GM19328 (cell line): ENCODE results near the gene CDK4.

Source experiments
- ATAC-seq: cut with Tn5 transposase; IDR thresholded peaks from one replicate; pipeline ENCODE4 v1.9.1; 2021; ENCODE audit warnings: mild to moderate bottlenecking, moderate library complexity; ENCODE audit not compliant: unreplicated experiment

CDK4 gene

DNA sequence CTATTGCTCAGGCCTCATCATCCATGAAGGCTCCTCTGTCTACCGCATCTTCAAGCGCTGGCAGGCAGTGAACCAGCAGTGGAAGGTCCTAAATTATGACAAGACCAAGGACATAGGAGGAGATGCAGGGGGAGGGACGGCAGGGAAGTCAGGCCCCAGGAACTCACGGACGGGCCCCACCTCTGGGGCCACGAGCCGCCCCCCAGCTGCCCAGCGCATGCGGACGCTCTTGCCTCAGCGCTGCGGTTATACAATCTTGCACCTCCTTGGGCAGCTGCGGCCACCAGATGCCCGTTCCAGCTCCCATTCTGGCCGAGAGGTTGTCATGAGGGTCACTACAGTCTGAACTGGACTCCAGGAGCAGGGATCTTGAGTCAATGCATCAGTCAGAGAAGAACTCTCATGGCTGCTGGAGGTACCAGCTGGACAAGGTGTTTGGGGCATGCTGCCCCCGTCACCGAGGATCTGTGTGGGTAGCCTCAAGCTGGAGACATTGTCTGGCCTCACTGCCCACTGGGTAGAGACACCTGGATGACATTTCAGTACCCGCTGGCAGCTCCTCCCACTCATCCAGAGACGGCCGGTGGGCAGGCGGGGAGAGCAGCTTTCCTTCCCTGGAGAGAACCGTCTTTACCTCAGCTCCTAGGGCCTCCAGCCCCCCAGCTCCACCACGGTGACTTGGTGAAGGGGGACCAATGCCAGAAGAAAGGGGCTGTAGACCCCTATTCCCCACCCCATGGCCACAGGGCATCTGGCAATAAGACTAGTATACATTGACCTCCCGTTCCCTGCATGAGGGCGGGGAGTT lies 6.6 kb upstream of the CDK4 start:
- ATAC-seq: no peak

DNA sequence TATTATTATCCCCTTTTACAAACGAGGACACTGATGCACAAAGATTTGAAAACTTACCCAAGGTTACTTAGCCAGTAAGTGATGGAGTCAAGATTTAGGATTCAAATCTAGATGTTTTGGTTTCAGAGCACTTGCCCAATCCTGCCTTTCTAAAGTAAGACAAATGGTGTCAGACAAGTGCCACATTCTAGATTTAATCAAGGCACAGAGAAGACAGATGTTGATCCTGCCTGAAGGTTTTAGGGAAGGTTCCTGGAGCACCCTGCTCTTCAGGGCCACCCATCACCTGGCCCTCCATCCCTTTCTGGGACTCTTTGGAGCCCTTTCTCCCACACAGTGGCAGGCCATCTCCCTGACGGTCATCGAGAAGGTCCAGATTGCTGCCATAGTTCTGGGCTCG lies 5.7 kb upstream of the CDK4 start:
- ATAC-seq: no peak

DNA sequence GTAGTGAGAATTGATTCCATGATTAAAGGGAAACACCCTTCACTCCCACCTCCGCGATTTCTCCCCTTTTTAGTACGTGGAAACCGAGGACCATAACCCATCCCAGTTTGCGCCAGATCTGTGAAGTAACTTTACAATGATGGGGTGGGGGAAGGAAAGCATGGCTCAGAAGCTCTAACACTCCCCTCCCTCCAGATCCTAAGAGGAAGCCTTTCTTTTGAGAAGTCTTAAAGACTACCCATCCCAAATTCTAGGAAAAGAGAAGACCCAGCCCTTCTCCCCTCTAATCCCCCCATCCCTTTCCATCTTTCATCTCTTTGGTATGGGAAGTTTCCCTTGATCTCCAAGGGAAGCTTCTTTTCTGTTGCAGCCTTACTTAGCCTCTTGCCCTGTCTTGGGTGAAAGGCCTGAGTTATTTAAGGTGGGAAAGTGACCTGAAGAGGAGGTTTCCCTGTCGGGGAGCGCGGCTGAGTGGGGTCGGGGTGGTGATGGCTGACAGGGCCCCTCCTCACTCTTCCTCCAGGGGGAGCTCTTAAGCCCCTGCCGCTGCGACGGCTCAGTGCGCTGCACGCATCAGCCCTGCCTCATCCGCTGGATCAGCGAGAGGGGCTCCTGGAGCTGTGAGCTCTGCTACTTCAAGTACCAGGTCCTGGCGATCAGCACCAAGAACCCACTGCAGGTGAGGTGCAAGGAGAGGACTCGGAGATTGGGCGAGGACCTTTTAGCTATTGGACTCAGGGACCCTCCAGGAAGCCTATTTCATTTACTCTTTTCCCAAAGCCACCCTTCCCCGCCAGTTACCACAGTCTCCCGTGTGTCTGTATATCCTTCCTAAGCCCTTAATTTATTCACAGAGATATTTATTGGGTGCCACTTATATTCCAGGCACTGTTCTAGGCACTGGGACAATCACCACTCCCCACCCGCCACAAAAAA lies 4.6 kb upstream of the CDK4 start:
- no peak for ATAC-seq

DNA sequence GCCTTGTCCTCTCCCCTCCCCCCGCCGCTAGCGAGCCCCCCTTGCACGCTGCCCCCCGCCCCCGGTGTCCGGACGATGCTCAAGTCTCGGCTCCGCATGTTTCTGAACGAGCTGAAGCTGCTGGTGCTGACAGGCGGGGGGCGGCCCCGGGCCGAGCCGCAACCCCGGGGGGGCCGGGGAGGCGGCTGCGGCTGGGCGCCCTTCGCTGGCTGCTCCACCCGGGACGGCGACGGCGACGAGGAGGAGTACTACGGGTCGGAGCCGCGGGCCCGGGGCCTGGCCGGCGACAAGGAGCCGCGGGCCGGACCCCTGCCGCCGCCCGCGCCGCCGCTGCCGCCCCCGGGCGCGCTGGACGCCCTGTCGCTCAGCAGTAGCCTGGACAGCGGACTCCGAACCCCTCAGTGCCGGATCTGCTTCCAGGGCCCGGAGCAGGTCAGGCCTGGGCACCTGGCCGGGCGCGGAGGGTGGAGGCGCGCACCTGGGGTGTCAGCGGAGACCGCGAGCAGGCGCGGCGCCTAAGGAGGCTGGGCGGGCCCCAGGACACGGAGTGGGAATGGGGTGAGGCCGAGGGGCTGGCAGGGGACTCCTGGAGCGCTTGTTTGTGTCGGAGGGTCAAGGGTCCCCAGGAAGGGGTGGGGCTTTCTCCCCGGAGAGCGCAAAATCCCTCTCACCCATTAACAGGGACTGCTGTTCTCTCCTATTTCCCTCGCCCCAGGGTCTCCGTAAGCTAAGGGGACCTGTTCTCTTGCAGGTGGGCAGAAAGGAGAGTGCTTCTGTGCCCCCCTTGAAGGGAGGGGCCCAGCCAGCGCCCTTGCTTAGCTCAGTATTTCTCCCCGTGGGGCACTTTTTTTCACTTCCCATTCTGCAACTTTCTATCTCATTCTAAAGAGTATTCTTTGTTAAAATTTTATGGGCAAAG lies 3.6 kb upstream of the CDK4 start:
- no peak for ATAC-seq

DNA sequence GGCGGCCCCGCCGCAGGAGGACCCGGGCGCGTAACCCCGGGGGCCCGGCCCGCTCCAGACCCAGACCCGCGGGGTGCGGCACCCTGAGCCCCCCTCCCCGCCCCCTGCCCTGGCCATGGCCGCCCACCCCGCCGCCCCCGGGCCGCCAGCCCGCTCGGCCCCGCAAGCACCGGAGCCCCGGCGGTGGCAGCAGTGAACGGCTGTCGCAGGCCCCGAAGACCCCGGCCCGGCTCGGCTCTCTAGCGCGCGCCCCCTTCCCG lies 3.0 kb upstream of the CDK4 start:
- ATAC-seq: no peak

DNA sequence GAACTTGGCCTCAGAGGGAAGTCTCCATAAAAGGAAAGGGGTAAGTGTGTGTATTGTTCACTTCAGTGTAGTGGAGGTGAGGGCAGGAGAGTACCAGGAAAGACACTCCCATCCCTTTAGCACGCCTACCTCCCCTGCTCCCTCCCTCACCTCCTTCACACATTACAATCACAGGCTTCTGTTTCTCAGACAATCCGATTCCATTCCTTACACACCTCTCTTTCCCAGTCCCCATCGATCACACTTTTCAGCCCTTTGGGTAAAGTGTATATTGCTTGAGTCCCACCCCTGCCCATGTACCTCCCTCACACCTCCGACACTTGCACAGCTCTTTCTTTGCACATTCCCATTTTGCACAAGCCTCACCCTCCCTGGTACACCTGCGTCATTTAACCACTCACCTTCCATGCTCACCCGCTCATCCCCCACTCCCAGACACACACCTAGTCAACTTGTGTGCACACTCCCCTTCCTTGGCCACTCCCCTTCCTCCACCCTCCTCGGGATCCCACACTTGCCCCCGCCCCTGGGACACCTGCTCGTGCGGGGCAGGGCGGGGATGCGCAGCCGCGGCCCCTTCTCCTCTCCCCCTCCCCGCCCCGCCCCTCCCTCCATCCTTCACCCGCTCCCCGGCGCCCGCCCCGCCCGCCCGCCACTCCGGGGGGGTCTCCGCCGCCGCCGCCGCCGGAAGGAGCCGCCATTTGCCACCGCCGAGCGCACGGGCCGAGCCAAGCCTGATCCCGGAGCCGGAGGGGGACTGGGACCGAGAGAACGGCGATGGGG lies 2.5 kb upstream of the CDK4 start, which contains the start of gene MARCHF9:
TSS of gene MARCHF9 (plus strand) at position 693 of the 783 bp plus-strand sequence. CDS start 426 bp downstream, outside the sequence.
- ATAC-seq: peak; percentile 35

DNA sequence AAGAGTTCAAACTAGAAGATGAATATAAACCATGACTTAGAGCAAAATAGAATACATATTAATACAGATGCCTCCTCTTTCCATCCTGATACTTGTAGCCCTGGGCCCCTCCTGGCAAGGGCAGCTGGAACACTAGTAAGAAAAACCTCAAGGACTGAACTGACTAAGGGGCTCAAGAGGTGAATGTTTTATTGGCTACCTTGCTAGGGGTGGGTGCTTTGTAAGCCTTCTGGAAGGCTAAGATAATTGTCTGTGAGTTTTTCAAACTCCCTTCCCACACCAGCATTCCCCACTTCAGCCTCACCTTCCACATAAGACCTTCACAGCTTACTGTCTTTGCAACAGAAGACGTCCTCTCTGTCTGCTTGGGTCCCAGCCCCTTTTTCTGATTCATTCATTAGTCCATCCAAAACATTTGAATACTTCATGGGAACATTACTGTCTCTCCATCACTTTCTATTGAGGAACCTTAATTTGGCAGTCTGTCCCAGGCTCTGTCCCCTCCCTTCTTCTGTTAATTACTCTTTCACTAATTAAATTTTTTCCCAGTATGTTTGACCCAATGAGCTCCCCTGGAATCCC lies 1.7 kb upstream of the CDK4 start:
- no peak for ATAC-seq

DNA sequence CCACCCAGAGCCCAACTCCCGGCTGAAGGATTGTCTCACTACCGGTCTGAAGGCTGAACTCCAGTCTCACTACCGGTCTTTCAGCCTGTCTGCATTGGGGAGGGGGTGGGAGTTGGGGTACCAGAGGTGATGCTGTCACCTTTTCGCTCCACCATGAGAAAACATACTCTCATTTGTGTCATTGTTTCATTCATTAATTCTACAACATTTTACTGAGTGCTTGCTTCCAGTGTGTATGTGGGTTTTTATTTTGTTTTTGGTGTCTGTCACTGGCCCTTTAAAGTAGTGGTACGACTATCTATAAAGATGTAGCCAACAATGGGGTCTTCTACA lies 524 bp upstream of the CDK4 start:
- ATAC-seq: no peak

DNA sequence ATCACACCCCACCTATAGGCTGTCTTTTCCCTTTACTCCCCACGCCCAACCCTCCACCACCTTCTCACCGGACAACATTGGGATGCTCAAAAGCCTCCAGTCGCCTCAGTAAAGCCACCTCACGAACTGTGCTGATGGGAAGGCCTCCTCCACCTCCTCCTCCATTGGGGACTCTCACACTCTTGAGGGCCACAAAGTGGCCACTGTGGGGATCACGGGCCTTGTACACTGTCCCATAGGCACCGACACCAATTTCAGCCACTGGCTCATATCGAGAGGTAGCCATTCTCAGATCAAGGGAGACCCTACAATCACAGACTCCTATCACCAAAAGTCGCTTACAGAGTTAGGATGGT lies 700 bp downstream of the CDK4 start:
- no peak for ATAC-seq

DNA sequence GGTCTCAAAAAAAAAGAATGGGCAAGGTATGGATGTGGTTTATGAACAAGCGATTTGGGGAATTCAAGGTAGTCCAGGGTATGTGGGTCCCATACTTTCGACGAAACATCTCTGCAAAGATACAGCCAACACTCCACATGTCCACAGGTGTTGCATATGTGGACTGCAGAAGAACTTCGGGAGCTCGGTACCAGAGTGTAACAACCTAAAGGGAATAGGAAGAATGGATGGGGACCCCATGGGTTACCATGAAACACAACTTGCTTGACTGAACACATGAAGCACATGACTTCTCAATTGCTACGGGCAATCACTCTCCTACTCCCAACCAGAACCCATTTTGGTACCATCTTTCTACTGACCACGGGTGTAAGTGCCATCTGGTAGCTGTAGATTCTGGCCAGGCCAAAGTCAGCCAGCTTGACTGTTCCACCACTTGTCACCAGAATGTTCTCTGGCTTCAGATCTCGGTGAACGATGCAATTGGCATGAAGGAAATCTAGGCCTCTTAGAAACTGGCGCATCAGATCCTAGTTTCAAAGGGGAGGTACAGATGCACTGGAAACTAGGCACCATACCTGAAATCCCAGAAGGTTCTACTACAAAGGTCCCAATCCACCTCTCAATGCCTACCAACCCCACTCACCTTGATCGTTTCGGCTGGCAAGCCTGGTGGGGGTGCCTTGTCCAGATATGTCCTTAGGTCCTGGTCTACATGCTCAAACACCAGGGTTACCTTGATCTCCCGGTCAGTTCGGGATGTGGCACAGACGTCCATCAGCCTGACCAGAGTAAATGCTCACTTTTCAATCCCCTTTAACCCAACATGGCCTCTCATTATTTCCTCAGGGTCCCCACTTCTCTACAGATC lies 1.3 kb downstream of the CDK4 start:
- ATAC-seq: no peak

DNA sequence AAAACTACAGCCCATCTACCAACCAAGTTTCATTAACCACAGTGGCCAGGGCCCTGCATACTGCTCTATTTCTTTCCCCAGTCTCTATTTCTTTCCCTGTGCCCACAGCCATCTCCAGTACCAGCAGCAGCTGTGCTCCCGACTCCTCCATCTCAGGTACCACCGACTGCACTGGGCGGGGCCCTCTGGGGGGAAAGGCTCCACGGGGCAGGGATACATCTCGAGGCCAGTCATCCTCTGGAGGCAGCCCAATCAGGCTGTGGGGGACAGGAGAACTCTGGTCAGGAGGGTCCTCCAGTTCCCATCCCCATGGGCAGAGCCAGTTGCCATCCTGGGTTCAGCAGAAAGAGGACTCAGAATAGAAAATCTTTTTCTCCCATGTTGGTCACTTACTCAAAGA lies 3.0 kb downstream of the CDK4 start:
- ATAC-seq: no peak

DNA sequence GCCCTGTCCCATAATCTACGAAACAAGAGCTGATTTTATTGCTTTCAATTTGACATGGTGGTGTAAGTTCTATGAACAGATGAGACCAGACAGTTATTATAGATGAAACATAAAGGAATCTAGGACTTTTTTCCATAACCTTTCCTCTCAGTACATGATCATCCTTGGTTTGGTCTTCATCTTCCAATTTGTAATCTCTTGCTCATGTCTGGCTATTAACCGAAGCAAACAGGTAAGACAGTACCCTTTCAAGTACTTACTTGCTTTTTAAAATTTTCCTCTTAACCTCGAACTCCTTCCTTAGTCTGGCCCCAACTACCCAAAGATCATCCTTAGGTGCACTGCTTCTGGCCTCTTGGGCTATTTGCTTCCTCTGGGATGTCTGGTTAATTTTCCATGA lies 6.1 kb downstream of the CDK4 start:
- ATAC-seq: no peak

DNA sequence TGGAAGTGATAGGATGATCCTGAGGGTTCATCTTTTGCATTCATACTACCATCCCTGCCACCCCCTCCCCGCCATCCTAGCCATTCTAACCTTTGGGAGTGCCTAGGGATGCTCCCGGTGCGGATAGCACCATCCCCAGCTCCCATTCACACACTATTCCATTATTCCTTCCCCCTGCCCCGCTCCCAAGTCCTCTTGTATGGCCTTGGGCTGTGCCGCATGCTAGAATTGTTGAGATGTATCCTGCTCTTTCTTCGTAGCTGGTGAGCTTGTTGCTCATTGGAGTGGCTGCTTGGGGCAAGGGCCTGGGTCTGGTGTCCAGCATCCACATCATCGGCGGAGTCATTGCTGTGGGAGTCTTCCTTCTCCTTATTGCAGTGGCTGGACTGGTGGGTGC lies 6.6 kb downstream of the CDK4 start:
- ATAC-seq: no peak

DNA sequence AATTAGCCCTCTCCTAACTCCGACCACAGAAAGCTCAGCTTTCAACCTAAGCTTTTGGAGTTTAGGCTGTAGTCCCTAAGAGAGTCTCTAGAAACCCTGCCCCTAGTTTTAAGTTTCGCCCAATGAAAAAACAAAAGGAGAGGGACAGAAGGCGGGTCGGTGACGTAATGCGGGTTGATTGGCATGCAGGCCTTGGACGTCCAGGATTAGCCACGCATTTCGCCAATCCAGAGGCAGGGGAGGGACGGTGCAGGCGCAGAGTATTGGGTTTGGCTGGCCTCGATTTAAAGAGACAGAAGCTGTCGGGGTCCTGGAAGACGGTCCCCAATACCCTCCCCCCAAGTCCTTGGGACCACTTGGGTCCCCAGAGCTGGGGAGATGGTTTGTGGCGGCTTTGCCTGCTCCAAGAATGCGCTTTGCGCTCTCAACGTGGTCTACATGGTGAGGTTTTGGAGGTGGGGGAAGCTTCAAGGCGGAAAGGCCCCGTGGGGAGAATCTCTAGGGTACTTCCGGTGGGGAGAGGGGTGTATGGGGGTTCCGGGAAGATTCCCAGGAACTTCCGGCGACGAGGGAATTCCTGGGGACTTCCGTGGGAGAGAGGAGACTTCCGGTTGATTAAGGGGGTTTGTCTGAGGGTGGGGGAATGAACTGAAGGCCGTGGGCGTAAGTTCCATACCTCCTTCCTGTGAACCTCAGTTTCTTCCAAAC lies 7.2 kb downstream of the CDK4 start, which contains the start of gene TSPAN31:
TSS of gene TSPAN31 (plus strand) at position 263 of the 708 bp plus-strand sequence. CDS start at position 379, 116 bp downstream.
- peak; percentile 74 for ATAC-seq

DNA sequence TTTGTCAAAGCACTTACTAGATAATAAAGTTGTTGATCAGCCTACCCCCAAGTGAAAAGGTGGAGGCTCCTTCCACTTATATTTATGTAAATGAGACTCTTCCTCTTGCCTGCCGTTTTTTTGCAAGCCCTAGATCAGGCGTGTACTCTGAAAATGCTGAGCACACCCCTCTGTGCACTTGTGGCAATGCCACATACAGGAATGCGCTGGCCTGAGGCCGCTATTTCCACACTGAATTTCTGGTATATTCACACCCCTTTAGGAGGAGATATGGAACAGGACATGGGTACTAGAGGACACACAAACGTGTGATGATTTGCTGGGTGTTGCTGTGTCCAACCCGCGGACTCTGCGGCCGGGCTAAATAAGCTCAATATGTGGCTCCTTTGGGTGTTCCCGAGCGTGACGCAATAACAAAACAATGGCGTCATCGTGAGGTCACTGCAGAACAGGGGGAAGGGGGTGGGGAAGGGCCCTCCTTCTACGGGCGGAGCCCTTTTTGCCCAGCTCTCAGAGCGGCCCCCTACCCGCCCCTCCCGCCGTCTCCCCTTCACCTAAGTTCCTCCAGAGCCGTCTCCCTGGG lies 7.8 kb downstream of the CDK4 start:
- ATAC-seq: peak; percentile 38

DNA sequence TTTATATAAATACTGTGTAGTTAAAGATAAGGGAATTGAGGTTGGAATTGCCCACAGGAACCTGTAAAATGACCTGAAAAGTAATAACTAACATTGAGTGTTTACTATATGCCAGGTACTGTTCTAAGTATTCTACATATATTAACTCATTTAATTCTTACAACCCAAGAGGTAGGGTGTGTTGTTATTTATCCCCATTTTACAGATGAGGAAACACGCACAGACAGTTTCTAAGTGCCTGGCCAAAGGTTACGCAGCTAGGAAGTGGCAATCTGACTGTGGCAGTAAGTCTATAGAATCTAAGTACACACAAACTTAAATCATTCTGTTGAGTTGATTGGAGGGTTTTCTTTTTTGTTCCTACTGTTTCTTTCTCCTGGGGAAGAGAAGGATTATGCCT lies 8.3 kb downstream of the CDK4 start:
- ATAC-seq: no peak

DNA sequence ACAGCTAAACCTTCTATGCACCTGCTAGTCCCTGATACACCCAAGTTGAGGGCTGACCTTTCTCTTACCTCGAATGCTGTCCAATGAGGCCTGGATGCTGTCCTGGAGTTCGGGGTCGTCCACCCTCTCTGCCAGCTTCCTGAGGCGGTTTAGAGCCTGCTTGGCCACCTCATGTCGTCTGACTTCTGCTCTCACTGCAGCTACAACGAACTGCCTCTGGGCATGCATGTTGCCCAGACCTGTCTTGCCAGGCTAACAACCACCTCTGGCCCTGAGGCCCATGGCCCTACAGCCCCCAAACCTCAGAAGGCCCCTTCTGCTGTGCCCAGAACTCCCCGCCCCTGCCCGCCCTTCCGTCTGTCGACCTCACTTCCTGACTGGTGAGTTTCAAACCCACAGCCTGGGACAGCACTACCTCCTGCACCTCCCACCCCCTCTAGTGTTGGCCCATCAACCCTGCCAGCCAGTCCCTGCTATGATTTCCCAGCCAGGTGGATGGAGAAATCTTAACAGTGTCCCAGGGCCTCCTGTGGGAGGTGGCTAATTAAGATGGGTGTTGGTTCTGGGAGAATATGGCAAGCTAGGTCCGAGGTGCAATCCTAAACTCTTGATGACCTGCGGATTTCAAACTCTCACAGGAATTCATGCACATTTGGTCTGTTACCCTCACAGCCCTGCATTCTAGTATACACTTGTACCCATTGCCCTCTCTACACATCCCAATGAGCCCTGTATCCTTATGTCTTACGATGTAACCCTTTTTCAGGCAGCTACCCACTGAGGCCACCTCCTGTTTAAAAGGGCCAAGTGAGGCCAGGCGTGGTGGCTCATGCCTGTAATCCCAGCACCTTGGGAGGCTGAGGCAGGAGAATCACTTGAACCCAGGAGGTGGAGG lies 10.0 kb downstream of the CDK4 start:
- ATAC-seq: peak; percentile 48
